ENCODE results near the gene EIF4EBP2.

- no peak for TF ChIP-seq CTCF (IDR thresholded peaks at IDR 0.05)
- no peak for TF ChIP-seq POLR2A (IDR thresholded peaks at IDR 0.05)
Measured at GRCh38 chr10:70363292-70363691, 40.7 kb upstream of the EIF4EBP2 start.
